Fibroblast of lung (primary cell): Measurements from ENCODE around the gene OR6Y1. TPM values are rescaled to one million over a fixed set of nuclear protein-coding genes. Genes with fewer than 3 reads are reported as not detected.

Experiments used
- DNase-seq, 2 donors: peaks; one replicate each; pipeline versions ENCODE4 v3.0.0 to v3.0.0-alpha.2; 2010; ENCODE audit warnings: low read depth in 2 of 2
- H2AFZ ChIP-seq: 2 replicates; pipeline ENCODE4 v1.5.1; 2012; ENCODE audit warnings: low read length, control low read depth, inconsistent platforms
- H3K27ac ChIP-seq: 2 replicates; pipeline ENCODE4 v1.5.1; 2011; ENCODE audit warnings: low read length, control low read depth; ENCODE audit not compliant: insufficient read depth
- H3K27me3 ChIP-seq: 2 replicates; pipeline ENCODE4 v1.5.1; 2011; ENCODE audit warnings: mild to moderate bottlenecking, low read length; ENCODE audit not compliant: control insufficient read depth, insufficient read depth
- H3K36me3 ChIP-seq: 2 replicates; pipeline ENCODE4 v1.5.1; 2011; ENCODE audit warnings: low read length; ENCODE audit not compliant: control insufficient read depth, insufficient read depth
- H3K4me1 ChIP-seq: 2 replicates; pipeline ENCODE4 v1.5.1; 2011; ENCODE audit warnings: low read length; ENCODE audit not compliant: control insufficient read depth, insufficient read depth; ENCODE audit errors: extremely low read depth
- H3K4me2 ChIP-seq: 2 replicates; pipeline ENCODE4 v1.5.1; 2011; ENCODE audit warnings: low read length, control low read depth; ENCODE audit not compliant: insufficient read depth; ENCODE audit errors: extremely low read depth
- H3K4me3 ChIP-seq, 4 experiments: fragments of 200-600 bp in 1 of 4; sonication (generic) in 1 of 4; replicated peaks in 1 of 4; 2 replicates each; pipeline ENCODE4 v1.5.1; 2011 to 2016; ENCODE audit warnings: low read length in 4 of 4, low read depth in 3 of 4, mild to moderate bottlenecking in 3 of 4, control low read depth in 2 of 4, inconsistent platforms in 1 of 4, mixed read lengths in 1 of 4; ENCODE audit not compliant: insufficient read depth in 1 of 4; ENCODE audit errors: control extremely low read depth in 1 of 4
- H3K79me2 ChIP-seq: 2 replicates; pipeline ENCODE4 v1.5.1; 2012; ENCODE audit warnings: mild to moderate bottlenecking, low read length, inconsistent platforms; ENCODE audit not compliant: control insufficient read depth, insufficient read depth
- H3K9ac ChIP-seq: 2 replicates; pipeline ENCODE4 v1.5.1; 2011; ENCODE audit warnings: mild to moderate bottlenecking, low read length, control low read depth; ENCODE audit not compliant: insufficient read depth
- H3K9me3 ChIP-seq: 2 replicates; pipeline ENCODE4 v1.5.1; 2012; ENCODE audit warnings: low read depth, low read length; ENCODE audit not compliant: control insufficient read depth, insufficient read depth
- H4K20me1 ChIP-seq: 2 replicates; pipeline ENCODE4 v1.5.1; 2011; ENCODE audit warnings: low read length; ENCODE audit not compliant: control insufficient read depth, insufficient read depth; ENCODE audit errors: extremely low read depth
- CTCF ChIP-seq, 2 donors: IDR thresholded peaks in 1 of 2; conservative IDR thresholded peaks in 1 of 2; 1 replicate in 1 of 2; 2 replicates in 1 of 2; pipeline ENCODE4 v1.5.1; 2011 to 2012; ENCODE audit warnings: low read length in 2 of 2, control low read depth in 1 of 2, inconsistent platforms in 1 of 2, low read depth in 1 of 2, mild to moderate bottlenecking in 1 of 2
- EZH2 ChIP-seq: IDR thresholded peaks from 2 replicates; pipeline ENCODE4 v1.5.1; 2012; ENCODE audit warnings: low read length, control low read depth, mild to moderate bottlenecking; ENCODE audit errors: missing control alignments
- polyA plus RNA-seq, 2 donors: library from polyadenylated mRNA; depleted of rRNA in 1 of 2; stranded (reverse) in 1 of 2; unstranded in 1 of 2; fragments of >200 nt; gene quantifications; 2 replicates each; pipeline ENCODE4 v1.2.1, GENCODE V29; 2011 to 2012; ENCODE audit warnings: missing spikeins in 1 of 2
- total RNA-seq: library from RNA; depleted of rRNA; stranded (reverse); fragments of >200 nt; gene quantifications from 2 replicates; pipeline ENCODE4 v1.2.1, GENCODE V29; 2014

The OR6Y1 gene
- total and polyA plus RNA-seq, 2 donors (not counting 1 experiment from before 2014, with no cell fraction given) = not detected

- no peaks in the 10 kb centered on the region for H3K36me3 ChIP-seq
- no peaks in the 10 kb centered on the region for H3K27me3 ChIP-seq
- H3K4me2 ChIP-seq = no peak overlapping the region
- H3K27ac ChIP-seq = no peak overlapping the region
- no peak overlapping the region for H3K4me3 ChIP-seq
- no peak overlapping the region for H3K9ac ChIP-seq
- H3K4me1 ChIP-seq = no peaks in the 10 kb centered on the region
- no peak for DNase-seq
- TF ChIP-seq EZH2 = no peak
- TF ChIP-seq CTCF (conservative IDR thresholded peaks at IDR 0.05 in 1 of 2, IDR thresholded peaks at IDR 0.05 in 1 of 2; ENCODE audit: low read depth in 1 of 2, low read length in 2 of 2) = no peak
- H3K9me3 ChIP-seq = no peaks in the 10 kb centered on the region
- H3K79me2 ChIP-seq = no peaks in the 10 kb centered on the region
- no peak overlapping the region for H2AFZ ChIP-seq
- no peaks in the 10 kb centered on the region for H4K20me1 ChIP-seq
These were observed 34.2 kb downstream of the OR6Y1 start for GRCh38 chr1:158520021-158520420.

- TF ChIP-seq CTCF (conservative IDR thresholded peaks at IDR 0.05 in 1 of 2, IDR thresholded peaks at IDR 0.05 in 1 of 2; ENCODE audit: low read depth in 1 of 2, low read length in 2 of 2) = no peak
- no peaks in the 10 kb centered on the region for H3K79me2 ChIP-seq
- no peak for DNase-seq
- H3K27ac ChIP-seq = no peak overlapping the region
- H3K4me2 ChIP-seq = no peak overlapping the region
- H4K20me1 ChIP-seq = no peaks in the 10 kb centered on the region
- no peak overlapping the region for H2AFZ ChIP-seq
- no peaks in the 10 kb centered on the region for H3K36me3 ChIP-seq
- no peak overlapping the region for H3K4me3 ChIP-seq
- H3K9ac ChIP-seq = no peak overlapping the region
- no peaks in the 10 kb centered on the region for H3K4me1 ChIP-seq
- H3K27me3 ChIP-seq = no peaks in the 10 kb centered on the region
- H3K9me3 ChIP-seq = no peaks in the 10 kb centered on the region
These were observed 37.2 kb downstream of the OR6Y1 start for GRCh38 chr1:158516966-158517365.

- TF ChIP-seq CTCF (conservative IDR thresholded peaks at IDR 0.05 in 1 of 2, IDR thresholded peaks at IDR 0.05 in 1 of 2; ENCODE audit: low read depth in 1 of 2, low read length in 2 of 2) (no peak), EZH2 (no peak)
- H3K27ac ChIP-seq = no peak overlapping the region
- H3K4me2 ChIP-seq = no peak overlapping the region
- H3K79me2 ChIP-seq = no peaks in the 10 kb centered on the region
- H4K20me1 ChIP-seq = no peaks in the 10 kb centered on the region
- H3K9me3 ChIP-seq = no peaks in the 10 kb centered on the region
- no peak overlapping the region for H3K4me3 ChIP-seq
- no peak for DNase-seq
- no peak overlapping the region for H2AFZ ChIP-seq
- no peaks in the 10 kb centered on the region for H3K4me1 ChIP-seq
- H3K9ac ChIP-seq = no peak overlapping the region
- H3K27me3 ChIP-seq = no peaks in the 10 kb centered on the region
- H3K36me3 ChIP-seq = no peaks in the 10 kb centered on the region
These were observed 44.6 kb downstream of the OR6Y1 start for GRCh38 chr1:158509471-158510156.
